K562 (cell line): ENCODE results near the gene MXRA7. TPM values are rescaled to one million over a fixed set of nuclear protein-coding genes. Genes with fewer than 3 reads are reported as not detected.

ENCODE experiments used
- CBX3 ChIP-seq, 2 experiments: IDR thresholded peaks; 1 replicate in 1 of 2; 2 replicates in 1 of 2; pipeline ENCODE4 v1.6.1; 2012; ENCODE audit warnings: inconsistent platforms in 2 of 2, low read length in 2 of 2, borderline replicate concordance in 1 of 2, control low read depth in 1 of 2
- FOXA1 ChIP-seq: fragments of 450-650 bp; IDR thresholded peaks from 2 replicates; pipeline ENCODE4 v1.6.1; 2016; ENCODE audit warnings: mild to moderate bottlenecking, borderline replicate concordance
- FOXJ3 ChIP-seq: sonication (generic); formaldehyde crosslinking; IDR thresholded peaks from 2 replicates; pipeline ENCODE4 v1.4.0; 2020; ENCODE audit warnings: mild to moderate bottlenecking, missing genetic modification reagents
- FOXK1 ChIP-seq: sonication (generic); formaldehyde crosslinking; IDR thresholded peaks from 2 replicates; pipeline ENCODE4 v1.8.0; 2022; ENCODE audit warnings: missing genetic modification reagents, mild to moderate bottlenecking, borderline replicate concordance
- HDAC3 ChIP-seq: fragments of 450-650 bp; IDR thresholded peaks from 2 replicates; pipeline ENCODE4 v1.6.1; 2018; ENCODE audit warnings: borderline replicate concordance, mild to moderate bottlenecking, moderate library complexity; ENCODE audit not compliant: partially characterized antibody
- KLF1 ChIP-seq: fragments of 450-650 bp; IDR thresholded peaks from 2 replicates; pipeline ENCODE4 v1.6.1; 2016; ENCODE audit warnings: missing genetic modification characterization, missing compliant biosample characterization
- LEF1 ChIP-seq: fragments of 450-650 bp; IDR thresholded peaks from 2 replicates; pipeline ENCODE4 v1.6.1; 2016; ENCODE audit warnings: mild to moderate bottlenecking
- MED1 ChIP-seq: sonication (generic); formaldehyde crosslinking; IDR thresholded peaks from 2 replicates; pipeline ENCODE4 v1.8.1; 2023; ENCODE audit warnings: missing genetic modification reagents, borderline replicate concordance
- MYC ChIP-seq, 2 experiments: fragments of 250-450 bp in 1 of 2; sonication (Bioruptor Pico) in 1 of 2; IDR thresholded peaks; 2 replicates each; pipeline versions ENCODE4 v1.5.1 to v1.6.1; 2012 to 2021; ENCODE audit warnings: low read depth in 2 of 2, borderline replicate concordance in 1 of 2, improper control_type of control experiment in 1 of 2, low read length in 1 of 2, mild to moderate bottlenecking in 1 of 2, moderate library complexity in 1 of 2
- NCOA1 ChIP-seq: fragments of 450-650 bp; IDR thresholded peaks from 2 replicates; pipeline ENCODE4 v1.6.1; 2016; ENCODE audit warnings: low read depth
- SMAD2 ChIP-seq: fragments of 150-350 bp; IDR thresholded peaks from 2 replicates; pipeline ENCODE4 v1.6.1; 2014; ENCODE audit warnings: low read depth, mild to moderate bottlenecking, low read length
- ZNF316 ChIP-seq: fragments of 450-650 bp; IDR thresholded peaks from 2 replicates; pipeline ENCODE4 v1.6.1; 2016
- ZNF717 ChIP-seq: fragments of 250-450 bp; sonication (Bioruptor Pico); IDR thresholded peaks from 2 replicates; pipeline ENCODE4 v1.5.0; 2021
- polyA plus RNA-seq, 8 experiments: library from polyadenylated mRNA; depleted of rRNA in 4 of 8; stranded (reverse) in 5 of 8; unstranded in 3 of 8; fragments of >200 nt; fragmentation: Nextera tagmentation in 2 of 8; fragmentation: Illumina TruSeq in 1 of 8; extraction: Ambion mirVana in 2 of 8; extraction: Trizol in 1 of 8; gene quantifications; 2 replicates each; pipeline versions ENCODE4 v1.2.1 to v1.2.3, GENCODE V29; 2011 to 2014; ENCODE audit warnings: inconsistent platforms in 1 of 8, missing spikeins in 1 of 8
- total RNA-seq, 7 experiments: library from RNA; depleted of rRNA in 6 of 7; stranded (reverse); fragments of >200 nt in 6 of 7; fragmentation: Illumina TruSeq in 2 of 7; extraction: Trizol in 2 of 7; gene quantifications; 2 replicates each; pipeline versions ENCODE4 v1.2.1 to v1.2.3, GENCODE V29; 2011 to 2021; ENCODE audit warnings: low replicate concordance in 1 of 7
- TF ChIP-seq, protein P1 (sequence below), 2 experiments: fragments of 450-650 bp; formaldehyde crosslinking in 1 of 2; IDR thresholded peaks; 2 replicates each; pipeline versions ENCODE4 v1.4.0 to v1.6.1; 2014 to 2020; ENCODE audit warnings: mild to moderate bottlenecking in 2 of 2, borderline replicate concordance in 1 of 2, low read depth in 1 of 2
- TF ChIP-seq, protein P2 (sequence below): sonication (generic); formaldehyde crosslinking; IDR thresholded peaks from 2 replicates; pipeline ENCODE4 v1.8.1; 2022; ENCODE audit warnings: missing genetic modification reagents

The MXRA7 gene
- total and polyA plus RNA-seq, 9 of the 15 experiments (the other 6 are each of a cell fraction or from before 2014, with no cell fraction given) = 2.6 to 38.4 (median 14.3) TPM

DNA sequence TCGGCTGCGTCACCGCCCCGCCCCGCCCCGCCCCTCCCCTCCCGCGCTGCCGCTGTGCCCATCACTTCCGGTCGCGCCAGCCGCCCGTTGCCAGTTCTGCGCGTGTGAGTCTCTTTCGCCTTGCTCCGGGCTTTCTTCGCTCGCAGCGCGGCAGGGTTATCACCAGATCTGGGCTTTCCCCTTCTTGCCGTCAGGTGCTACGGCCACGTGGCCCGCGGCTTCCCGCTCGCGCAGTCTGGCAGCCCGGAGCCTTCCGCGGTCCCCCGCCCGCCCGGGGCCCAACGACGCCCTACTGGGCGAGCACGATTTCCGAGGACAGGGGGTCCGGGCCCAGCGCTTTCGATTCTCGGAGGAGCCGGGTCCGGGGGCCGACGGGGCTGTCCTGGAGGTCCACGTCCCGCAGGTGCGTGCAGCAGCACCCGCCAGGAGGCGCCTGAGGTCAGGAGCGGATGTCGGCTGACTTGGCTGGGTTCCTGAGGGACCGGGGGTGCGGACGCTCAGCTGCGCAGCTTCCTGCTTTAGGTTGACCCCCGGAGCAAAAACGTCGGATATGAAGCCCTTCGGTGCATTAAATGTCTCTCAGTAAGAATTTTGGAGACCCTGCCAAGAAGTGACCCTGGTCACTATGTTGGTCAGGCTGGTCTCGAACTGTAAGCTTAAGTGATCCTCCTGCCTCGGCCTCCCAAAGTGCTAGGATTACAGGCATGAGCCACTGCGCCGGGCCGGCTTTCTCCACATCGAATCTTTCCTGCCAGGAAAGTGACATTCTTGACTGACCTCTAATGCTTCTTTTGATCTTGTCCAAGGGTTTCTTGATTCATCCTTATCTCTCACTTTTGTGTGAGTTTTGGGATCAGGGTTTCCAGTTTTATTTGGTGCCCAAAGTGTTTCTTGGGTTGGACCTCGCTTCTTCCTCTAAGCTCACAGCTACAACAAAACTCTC is 16.3 kb upstream of the MXRA7 start, which contains the start of gene METTL23 (continued):
- no peak for TF ChIP-seq MED1 (CRISPR knock-in tag)
- TF ChIP-seq, protein P1, sequence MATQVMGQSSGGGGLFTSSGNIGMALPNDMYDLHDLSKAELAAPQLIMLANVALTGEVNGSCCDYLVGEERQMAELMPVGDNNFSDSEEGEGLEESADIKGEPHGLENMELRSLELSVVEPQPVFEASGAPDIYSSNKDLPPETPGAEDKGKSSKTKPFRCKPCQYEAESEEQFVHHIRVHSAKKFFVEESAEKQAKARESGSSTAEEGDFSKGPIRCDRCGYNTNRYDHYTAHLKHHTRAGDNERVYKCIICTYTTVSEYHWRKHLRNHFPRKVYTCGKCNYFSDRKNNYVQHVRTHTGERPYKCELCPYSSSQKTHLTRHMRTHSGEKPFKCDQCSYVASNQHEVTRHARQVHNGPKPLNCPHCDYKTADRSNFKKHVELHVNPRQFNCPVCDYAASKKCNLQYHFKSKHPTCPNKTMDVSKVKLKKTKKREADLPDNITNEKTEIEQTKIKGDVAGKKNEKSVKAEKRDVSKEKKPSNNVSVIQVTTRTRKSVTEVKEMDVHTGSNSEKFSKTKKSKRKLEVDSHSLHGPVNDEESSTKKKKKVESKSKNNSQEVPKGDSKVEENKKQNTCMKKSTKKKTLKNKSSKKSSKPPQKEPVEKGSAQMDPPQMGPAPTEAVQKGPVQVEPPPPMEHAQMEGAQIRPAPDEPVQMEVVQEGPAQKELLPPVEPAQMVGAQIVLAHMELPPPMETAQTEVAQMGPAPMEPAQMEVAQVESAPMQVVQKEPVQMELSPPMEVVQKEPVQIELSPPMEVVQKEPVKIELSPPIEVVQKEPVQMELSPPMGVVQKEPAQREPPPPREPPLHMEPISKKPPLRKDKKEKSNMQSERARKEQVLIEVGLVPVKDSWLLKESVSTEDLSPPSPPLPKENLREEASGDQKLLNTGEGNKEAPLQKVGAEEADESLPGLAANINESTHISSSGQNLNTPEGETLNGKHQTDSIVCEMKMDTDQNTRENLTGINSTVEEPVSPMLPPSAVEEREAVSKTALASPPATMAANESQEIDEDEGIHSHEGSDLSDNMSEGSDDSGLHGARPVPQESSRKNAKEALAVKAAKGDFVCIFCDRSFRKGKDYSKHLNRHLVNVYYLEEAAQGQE (IDR thresholded peaks at IDR 0.05; ENCODE audit: borderline replicate concordance) = peak; percentile 66
- TF ChIP-seq, protein P1 (CRISPR knock-in tag; IDR thresholded peaks at IDR 0.05; ENCODE audit: low read depth) = no peak
- no peak for TF ChIP-seq FOXK1 (CRISPR knock-in tag)
- TF ChIP-seq CBX3 (IDR thresholded peaks at IDR 0.05; ENCODE audit: borderline replicate concordance in 1 of 2, low read length in 2 of 2) = no peak; a peak in 1 of 3 replicates
- TF ChIP-seq LEF1 = peak; percentile 56; the same call in 1 of the 2 replicates
- TF ChIP-seq, protein P2, sequence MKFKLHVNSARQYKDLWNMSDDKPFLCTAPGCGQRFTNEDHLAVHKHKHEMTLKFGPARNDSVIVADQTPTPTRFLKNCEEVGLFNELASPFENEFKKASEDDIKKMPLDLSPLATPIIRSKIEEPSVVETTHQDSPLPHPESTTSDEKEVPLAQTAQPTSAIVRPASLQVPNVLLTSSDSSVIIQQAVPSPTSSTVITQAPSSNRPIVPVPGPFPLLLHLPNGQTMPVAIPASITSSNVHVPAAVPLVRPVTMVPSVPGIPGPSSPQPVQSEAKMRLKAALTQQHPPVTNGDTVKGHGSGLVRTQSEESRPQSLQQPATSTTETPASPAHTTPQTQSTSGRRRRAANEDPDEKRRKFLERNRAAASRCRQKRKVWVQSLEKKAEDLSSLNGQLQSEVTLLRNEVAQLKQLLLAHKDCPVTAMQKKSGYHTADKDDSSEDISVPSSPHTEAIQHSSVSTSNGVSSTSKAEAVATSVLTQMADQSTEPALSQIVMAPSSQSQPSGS = no peak
- TF ChIP-seq ZNF316 = peak; percentile 18; the same call in 1 of the 2 replicates
- no peak for TF ChIP-seq SMAD2
- no peak for TF ChIP-seq ZNF717 (CRISPR knock-in tag)
- TF ChIP-seq HDAC3 = no peak
- TF ChIP-seq FOXA1 = no peak
- TF ChIP-seq MYC (IDR thresholded peaks at IDR 0.05; ENCODE audit: low read depth, low read length) = peak; percentile 95
- TF ChIP-seq MYC (CRISPR knock-in tag; IDR thresholded peaks at IDR 0.05; ENCODE audit: borderline replicate concordance, low read depth) = peak; percentile 94; the same call in 1 of the 2 replicates
- TF ChIP-seq KLF1 (tag) = 0 out of 2 replicates have a peak, but pooled peaks have one; percentile 54
- no peak for TF ChIP-seq FOXJ3
- 0 out of 2 replicates have a peak, but pooled peaks have one; percentile 40 for TF ChIP-seq NCOA1
